CD4-positive, alpha-beta T cell treated with Interleukin-17A for 1 hour (primary cell): ENCODE data around the gene FAT1.

Experiments
- DNase-seq: peaks from one replicate; pipeline ENCODE4 v3.0.0-alpha.2; 2020

The FAT1 gene

DNA sequence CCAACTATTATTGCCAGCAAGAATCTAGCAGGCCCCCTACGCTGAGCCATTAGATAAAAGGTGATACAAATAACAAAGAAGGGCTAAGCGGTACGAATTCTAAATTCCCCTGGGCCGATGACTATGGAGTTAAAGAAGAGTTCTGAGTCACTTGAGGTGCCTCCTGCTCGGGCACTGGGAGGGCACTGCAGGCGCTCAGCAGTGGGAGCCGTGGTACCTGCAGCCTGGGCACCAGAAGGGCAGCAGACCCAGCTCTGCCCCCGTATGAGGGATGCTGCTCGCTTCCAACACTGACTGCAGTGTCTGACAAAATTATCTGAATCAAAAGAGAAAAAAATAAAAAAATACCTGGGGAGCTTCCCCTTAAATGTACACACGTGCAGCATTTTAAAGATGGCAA, 124.2 kb downstream of the FAT1 start:
- DNase-seq, result no peak

DNA sequence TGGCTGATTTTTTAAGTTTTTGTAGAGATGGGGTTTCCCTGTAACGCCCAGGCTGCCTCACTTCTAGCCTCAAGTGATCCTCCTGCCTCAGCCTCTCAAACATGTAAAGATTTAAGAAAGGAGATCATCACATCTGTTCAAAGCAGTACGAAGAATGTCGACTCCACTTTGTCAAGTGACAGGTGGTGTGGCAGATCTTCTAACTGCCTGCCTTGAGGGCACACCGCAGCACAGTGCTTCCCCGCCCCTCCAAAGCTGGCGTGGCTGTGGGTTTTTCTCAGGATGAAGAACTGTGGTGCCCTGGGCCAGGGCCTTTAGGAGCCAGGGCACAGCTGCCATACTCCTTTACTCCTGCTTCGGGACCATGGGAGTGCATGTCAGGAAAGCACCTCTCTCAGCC, 125.0 kb downstream of the FAT1 start:
- DNase-seq, result no peak

- DNase-seq, result no peak
Measured at GRCh38 chr4:186596850-186597390, 126.7 kb downstream of the FAT1 start.

GRCh38 chr4:186596346-186596745, 127.3 kb downstream of the FAT1 start:
- no peak for DNase-seq

GRCh38 chr4:186593587-186593973, 130.1 kb downstream of the FAT1 start:
- no peak for DNase-seq

DNA sequence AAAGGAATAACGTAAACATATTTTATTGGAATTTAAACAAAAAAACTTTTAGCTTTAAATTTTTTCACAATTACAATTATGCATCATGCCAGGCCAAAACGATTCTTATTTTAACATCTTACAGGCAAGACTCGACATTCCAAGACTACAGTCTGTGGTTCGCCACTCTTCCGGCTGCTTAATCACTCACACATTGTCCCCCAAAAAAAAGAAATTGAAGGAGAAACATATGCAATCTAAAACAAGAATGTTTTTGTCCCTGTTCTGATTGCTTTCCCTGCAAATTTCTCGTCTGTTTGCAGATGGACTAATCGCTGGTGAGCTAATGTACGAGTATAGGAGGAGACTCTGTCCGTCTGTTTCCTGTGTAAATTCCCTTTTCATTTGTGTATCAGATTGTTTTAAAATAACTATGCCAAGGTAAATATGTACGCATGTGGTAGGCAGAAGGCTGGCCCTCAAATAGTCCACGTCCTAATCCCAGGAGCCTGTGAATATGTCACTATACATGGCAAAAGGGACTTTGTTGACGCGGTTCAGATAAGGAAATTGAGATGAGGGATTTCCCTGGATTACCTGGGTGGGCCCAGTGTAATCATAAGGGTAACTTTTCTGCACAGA, 130.6 kb downstream of the FAT1 start:
- DNase-seq, result no peak

DNA sequence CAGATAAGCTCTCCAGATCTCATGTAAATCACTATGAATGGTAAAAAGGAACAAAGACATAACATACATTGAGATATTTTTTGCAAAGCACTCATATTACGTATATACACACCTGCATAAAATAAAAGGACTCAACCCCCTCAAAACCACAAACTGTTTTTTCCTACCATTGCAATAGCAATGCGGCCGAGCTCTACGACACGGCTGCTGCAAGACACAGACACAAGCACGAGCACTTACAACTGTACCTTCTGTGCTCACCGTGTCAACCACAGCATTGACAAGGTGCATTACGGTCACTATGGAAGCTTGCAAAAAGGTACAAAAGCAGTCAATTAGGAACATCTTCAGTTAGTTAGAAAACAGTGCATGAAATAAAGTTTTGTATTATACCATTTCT, 131.2 kb downstream of the FAT1 start:
- no peak for DNase-seq

- no peak for DNase-seq
Measured at GRCh38 chr4:186591651-186592050, 132.0 kb downstream of the FAT1 start.

GRCh38 chr4:186588503-186588902, 135.2 kb downstream of the FAT1 start:
- DNase-seq, result no peak

- peak; percentile 55 for DNase-seq
Measured at GRCh38 chr4:186587416-186588018, 136.1 kb downstream of the FAT1 start.

DNA sequence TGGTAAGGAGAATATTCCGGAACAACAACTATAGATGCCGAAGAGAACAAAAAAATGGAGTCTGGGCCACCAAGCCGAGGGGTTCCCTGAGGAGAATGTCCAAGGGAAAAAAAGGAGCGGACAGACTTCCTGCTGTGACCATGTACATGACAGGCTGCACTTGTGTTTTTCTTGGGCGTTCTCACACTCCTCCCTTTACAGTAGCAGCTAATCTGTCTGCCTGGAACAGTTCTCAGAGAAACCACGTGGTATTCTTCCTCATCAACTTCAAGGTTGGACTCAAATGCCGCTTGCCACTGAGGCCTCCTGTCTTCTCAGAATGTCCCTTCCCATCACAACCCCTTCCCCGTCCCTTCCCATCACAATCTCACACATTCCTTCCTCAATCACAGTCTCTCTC, 137.5 kb downstream of the FAT1 start:
- no peak for DNase-seq

GRCh38 chr4:186584912-186585311, 138.7 kb downstream of the FAT1 start:
- no peak for DNase-seq

DNA sequence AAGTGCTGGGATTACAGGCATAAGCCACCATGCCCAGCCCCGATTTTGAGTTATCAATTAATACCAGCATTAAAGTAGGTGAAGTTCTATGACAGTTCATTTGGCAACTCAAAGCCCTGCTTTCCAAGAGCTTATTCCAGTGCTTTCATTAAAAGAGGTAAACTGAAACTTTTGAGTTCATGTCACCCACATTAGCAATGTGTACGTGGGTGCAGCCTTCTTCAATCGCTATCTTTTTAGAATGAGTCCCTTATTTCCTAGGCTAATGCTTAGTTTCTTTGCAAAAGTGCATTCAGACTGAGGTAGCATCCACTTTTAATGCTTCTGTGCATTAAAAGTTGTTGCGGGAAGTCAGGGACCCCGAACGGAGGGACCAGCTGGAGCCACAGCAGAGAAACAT, 142.2 kb downstream of the FAT1 start:
- DNase-seq, result no peak

DNA sequence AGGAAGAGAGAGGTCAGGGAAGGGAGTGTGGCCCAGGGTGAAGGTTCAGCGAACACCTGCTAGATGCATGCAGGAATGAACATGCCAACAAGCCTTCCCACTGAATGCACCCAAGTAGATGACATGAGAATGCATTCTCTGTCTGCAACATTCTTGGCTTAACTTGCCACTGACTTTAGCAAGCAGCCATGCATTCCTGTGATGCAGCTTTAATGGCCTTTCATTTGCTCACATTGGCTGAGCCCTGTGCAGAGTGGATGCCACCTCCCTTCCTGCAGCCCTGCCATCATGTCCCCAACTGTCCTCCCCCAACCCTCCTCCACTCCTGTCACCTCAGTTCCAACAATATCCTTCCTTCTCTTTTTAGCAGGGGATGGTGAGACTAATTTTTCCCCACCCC, 143.0 kb downstream of the FAT1 start:
- DNase-seq, result no peak

GRCh38 chr4:186570193-186570996, 153.3 kb downstream of the FAT1 start:
- DNase-seq, result no peak

- DNase-seq, result no peak
Measured at GRCh38 chr4:186569533-186570192, 154.0 kb downstream of the FAT1 start.

DNA sequence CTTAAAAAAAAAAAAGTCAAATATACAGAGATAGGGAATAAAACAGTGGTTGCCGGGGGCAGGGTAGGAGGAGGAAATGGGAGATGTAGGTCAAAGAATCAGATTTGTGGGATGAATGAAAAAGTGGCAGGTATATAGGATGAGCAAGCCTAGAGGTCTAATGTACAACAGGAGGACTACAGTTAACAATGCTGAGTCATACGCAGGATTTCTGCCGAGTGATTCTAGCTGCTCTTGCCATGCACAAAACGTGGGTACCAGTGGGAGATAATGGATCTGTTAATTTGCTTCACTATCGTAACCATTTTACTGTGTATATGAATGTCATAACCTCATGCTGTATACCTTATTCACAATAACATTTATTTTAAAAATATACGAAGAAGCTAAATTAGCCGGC, 157.6 kb downstream of the FAT1 start:
- DNase-seq, result no peak

DNA sequence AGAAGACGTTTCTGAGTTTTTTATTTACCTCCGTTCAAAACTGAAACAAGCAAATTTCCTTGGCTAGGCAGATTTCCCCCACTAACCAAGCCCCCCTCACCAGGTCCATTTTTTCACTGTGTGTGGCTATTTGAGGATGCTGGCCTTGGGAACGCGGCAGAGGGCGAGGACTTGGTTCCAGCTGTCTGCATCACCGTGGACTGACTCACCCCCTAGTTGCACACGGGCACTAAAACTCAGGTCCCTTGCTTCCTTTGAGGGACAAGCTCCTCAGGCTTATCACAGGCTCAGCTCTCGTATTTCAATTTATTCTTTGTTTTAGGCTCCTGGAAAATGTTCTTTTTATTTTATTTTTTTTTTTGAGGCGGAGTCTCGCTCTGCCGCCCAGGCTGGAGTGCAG, 159.9 kb downstream of the FAT1 start:
- no peak for DNase-seq

- no peak for DNase-seq
Measured at GRCh38 chr4:186561748-186562147, 161.9 kb downstream of the FAT1 start.

GRCh38 chr4:186560647-186561046, 163.0 kb downstream of the FAT1 start:
- DNase-seq, result no peak

DNA sequence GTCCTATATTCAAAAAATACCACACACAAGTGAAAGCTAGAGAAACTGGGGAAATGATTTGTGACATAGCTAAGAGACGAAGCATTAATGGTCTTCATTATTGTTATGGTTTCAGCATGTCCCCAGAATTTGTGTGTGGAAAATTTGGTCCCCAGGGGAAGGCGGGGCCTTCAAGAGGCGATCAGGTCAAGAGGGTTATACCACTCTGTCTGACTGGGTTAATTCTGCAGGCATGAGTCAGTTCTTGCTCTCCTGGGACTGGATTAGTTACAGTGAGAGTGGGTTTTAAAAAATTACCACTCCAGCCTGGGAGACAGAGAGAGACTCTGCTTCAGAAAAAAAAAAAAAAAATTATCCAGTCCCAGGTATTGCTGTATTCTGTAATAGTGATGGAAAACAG, 166.2 kb downstream of the FAT1 start:
- DNase-seq, result no peak

DNA sequence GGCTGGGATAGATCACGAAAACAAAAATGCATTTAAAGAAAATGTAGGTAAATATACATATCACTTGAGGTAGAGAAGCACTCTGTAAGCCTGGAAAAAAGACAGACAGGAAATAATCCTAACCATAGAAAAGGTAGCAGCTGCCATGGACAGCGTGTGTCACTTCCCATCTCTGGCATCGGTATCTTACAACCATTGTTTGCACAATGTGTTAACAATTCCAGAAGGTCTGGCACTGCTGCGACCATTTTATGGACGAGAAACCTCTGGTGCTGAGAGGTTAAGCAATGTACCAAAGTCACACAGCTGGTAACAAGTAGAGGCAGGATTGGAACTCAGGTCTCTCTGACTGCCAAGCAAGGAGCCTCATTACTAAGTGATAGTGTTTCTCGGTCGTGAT, 166.6 kb downstream of the FAT1 start:
- DNase-seq, result no peak
